ENCODE measurements around the gene FKBP11. TPM values are rescaled to one million over a fixed set of nuclear protein-coding genes. Genes with fewer than 3 reads are reported as not detected.

The FKBP11 gene
- 18.6 TPM for total RNA-seq
- polyA plus RNA-seq (ENCODE audit: insufficient read depth in 1 of 8, insufficient read length in 8 of 8, low replicate concordance in 1 of 8), result 10 to 100 TPM; 18.3 to 37.3 (median 24.8) TPM
- long read RNA-seq, donor 1, full-length matches to known transcripts, result 10 of 10 reads
- long read RNA-seq, donor 1, partial matches to known transcripts, result 0 of 10 reads
- long read RNA-seq, donor 1, other reads (novel, unspliced or antisense), result 0 of 10 reads
- long read RNA-seq, donor 2, full-length matches to known transcripts, result 4 of 4 reads
- long read RNA-seq, donor 2, partial matches to known transcripts, result 0 of 4 reads
- long read RNA-seq, donor 2, other reads (novel, unspliced or antisense), result 0 of 4 reads
- long read RNA-seq, donor 3, full-length matches to known transcripts, result 12 of 12 reads
- long read RNA-seq, donor 3, partial matches to known transcripts, result 0 of 12 reads
- long read RNA-seq, donor 3, other reads (novel, unspliced or antisense), result 0 of 12 reads
- long read RNA-seq, donor 4, full-length matches to known transcripts, result 17 of 17 reads
- long read RNA-seq, donor 4, partial matches to known transcripts, result 0 of 17 reads
- long read RNA-seq, donor 4, other reads (novel, unspliced or antisense), result 0 of 17 reads
- long read RNA-seq, donor 5, full-length matches to known transcripts, result 55 of 55 reads
- long read RNA-seq, donor 5, partial matches to known transcripts, result 0 of 55 reads
- long read RNA-seq, donor 5, other reads (novel, unspliced or antisense), result 0 of 55 reads
- long read RNA-seq, donor 6, full-length matches to known transcripts, result 20 of 20 reads
- long read RNA-seq, donor 6, partial matches to known transcripts, result 0 of 20 reads
- long read RNA-seq, donor 6, other reads (novel, unspliced or antisense), result 0 of 20 reads
- long read RNA-seq, donor 7, full-length matches to known transcripts, result 26 of 26 reads
- long read RNA-seq, donor 7, partial matches to known transcripts, result 0 of 26 reads
- long read RNA-seq, donor 7, other reads (novel, unspliced or antisense), result 0 of 26 reads
- long read RNA-seq, donor 8, full-length matches to known transcripts, result 18 of 18 reads
- long read RNA-seq, donor 8, partial matches to known transcripts, result 0 of 18 reads
- long read RNA-seq, donor 8, other reads (novel, unspliced or antisense), result 0 of 18 reads
- long read RNA-seq, donor 9, full-length matches to known transcripts, result 12 of 12 reads
- long read RNA-seq, donor 9, partial matches to known transcripts, result 0 of 12 reads
- long read RNA-seq, donor 9, other reads (novel, unspliced or antisense), result 0 of 12 reads
- long read RNA-seq, donor 10, full-length matches to known transcripts, result 27 of 27 reads
- long read RNA-seq, donor 10, partial matches to known transcripts, result 0 of 27 reads
- long read RNA-seq, donor 10, other reads (novel, unspliced or antisense), result 0 of 27 reads
- long read RNA-seq, donor 11, full-length matches to known transcripts, result 28 of 28 reads
- long read RNA-seq, donor 11, partial matches to known transcripts, result 0 of 28 reads
- long read RNA-seq, donor 11, other reads (novel, unspliced or antisense), result 0 of 28 reads

DNA sequence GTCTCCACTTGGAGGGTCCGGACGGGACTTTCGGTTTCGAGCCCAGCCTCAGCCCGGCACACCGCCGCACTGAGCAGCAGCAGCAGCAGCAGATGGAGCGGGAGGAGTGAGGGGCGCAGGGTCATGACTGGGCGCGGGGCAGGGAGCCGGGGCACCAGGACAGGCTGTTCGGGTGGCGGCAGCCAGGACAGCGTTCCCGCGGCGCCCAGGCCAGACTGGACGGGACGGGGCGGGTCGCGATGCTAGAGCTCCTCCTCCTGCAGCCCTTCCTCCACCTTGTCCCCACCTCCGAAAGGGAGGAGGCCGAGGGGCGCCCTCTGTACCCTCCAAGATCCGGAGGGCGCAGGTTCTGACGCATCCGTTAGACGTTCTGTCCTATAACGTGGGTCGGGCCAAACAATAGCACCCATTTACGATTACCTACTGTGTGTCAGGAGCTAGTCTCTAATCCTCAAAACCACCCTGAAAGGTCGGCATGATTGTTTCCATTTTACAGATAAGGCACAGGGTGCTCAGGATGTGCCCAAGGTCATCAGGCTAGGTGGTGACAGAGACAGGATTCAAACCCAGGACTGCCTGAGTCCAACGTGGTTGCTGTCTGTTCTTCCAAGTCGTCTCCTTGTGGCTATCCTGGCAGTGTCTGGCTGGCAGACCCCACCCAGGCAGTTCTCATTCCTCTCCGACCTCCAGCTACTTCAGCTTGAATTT is at the start of gene FKBP11:
FKBP11 (minus strand) TSS at position 189 of the 708 bp plus-strand sequence; CDS start at position 125, 64 bp downstream.
- 2% methylated on average over 33 of the region's 38 CpGs for WGBS (ENCODE audit: insufficient coverage)
- peak; percentile 76 for DNase-seq
- Histone ChIP-seq H3K4me3 (ENCODE audit: low read length) (peak within 1 kb of the TSS; percentile 85), H3K4me1 (ENCODE audit: control insufficient read depth, insufficient read depth, low read length) (peaks cover 10% of the 10 kb centered on the region), H3K9me3 (replicated peaks; ENCODE audit: control insufficient read depth, low read depth, low read length) (no peaks in the 10 kb centered on the region), H3K27ac (ENCODE audit: low read length) (peak within 1 kb of the TSS; percentile 82), H3K27me3 (ENCODE audit: control insufficient read depth, insufficient read depth, low read length) (peaks cover 2% of the 10 kb centered on the region), H3K36me3 (ENCODE audit: control insufficient read depth, insufficient read depth, low read length) (peaks cover 21% of the 10 kb centered on the region)

- Histone ChIP-seq H3K4me1 (ENCODE audit: control insufficient read depth, insufficient read depth, low read length) (peaks cover 54% of the 10 kb centered on the region), H3K9me3 (replicated peaks; ENCODE audit: control insufficient read depth, low read depth, low read length) (no peaks in the 10 kb centered on the region), H3K27ac (ENCODE audit: low read length) (no peak overlapping the region), H3K27me3 (ENCODE audit: control insufficient read depth, insufficient read depth, low read length) (peaks cover 96% of the 10 kb centered on the region), H3K36me3 (ENCODE audit: control insufficient read depth, insufficient read depth, low read length) (no peaks in the 10 kb centered on the region), H3K4me3 (ENCODE audit: low read length) (no peak overlapping the region)
- peak; percentile 49 for DNase-seq
- 7% methylated on average over 6 of the region's 19 CpGs for WGBS (ENCODE audit: insufficient coverage)
Measured at GRCh38 chr12:48973941-48974673, 48.8 kb upstream of the FKBP11 start.

GRCh38 chr12:48973531-48973930 is 48.2 kb upstream of the FKBP11 start:
- H3K4me1 ChIP-seq (ENCODE audit: control insufficient read depth, insufficient read depth, low read length), result peaks cover 49% of the 10 kb centered on the region
- H3K27me3 ChIP-seq (ENCODE audit: control insufficient read depth, insufficient read depth, low read length), result peaks cover 96% of the 10 kb centered on the region
- H3K9me3 ChIP-seq (replicated peaks; ENCODE audit: control insufficient read depth, low read depth, low read length), result no peaks in the 10 kb centered on the region
- peak; percentile 52 for DNase-seq
- no peaks in the 10 kb centered on the region for H3K36me3 ChIP-seq (ENCODE audit: control insufficient read depth, insufficient read depth, low read length)
- no peak overlapping the region for H3K4me3 ChIP-seq (ENCODE audit: low read length)
- H3K27ac ChIP-seq (ENCODE audit: low read length), result no peak overlapping the region
- 0% methylated on average over 2 of the region's 12 CpGs for WGBS (ENCODE audit: insufficient coverage)

DNA sequence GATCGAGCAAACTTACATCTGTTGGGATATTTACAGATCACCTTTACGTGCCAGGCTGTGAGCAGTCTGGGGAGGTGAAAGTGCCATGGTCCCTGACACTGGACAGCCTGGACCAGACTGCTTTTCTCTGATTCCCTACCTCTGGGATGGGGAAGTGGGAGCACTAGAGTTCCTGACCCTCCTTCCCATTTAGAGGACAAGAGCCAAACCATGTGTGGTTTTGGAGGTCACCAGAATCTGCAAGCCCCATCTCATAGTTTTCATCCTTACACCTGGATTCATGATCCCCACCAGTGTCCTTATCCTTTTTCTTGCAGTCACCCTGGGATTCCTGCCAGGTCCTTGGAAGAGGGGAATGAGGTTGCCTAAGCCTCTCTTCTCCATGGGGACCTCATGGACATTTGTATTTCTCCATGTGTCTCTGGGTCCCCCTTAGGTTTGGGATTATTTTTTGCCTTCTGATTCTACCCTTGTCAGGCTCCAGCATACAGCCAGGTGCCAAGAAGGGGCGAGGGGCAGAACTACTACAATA is 47.7 kb upstream of the FKBP11 start:
- no peaks in the 10 kb centered on the region for H3K36me3 ChIP-seq (ENCODE audit: control insufficient read depth, insufficient read depth, low read length)
- 10% methylated on average over 2 of the region's 3 CpGs for WGBS (ENCODE audit: insufficient coverage)
- peaks cover 44% of the 10 kb centered on the region for H3K4me1 ChIP-seq (ENCODE audit: control insufficient read depth, insufficient read depth, low read length)
- H3K27me3 ChIP-seq (ENCODE audit: control insufficient read depth, insufficient read depth, low read length), result peaks cover 94% of the 10 kb centered on the region
- no peaks in the 10 kb centered on the region for H3K9me3 ChIP-seq (replicated peaks; ENCODE audit: control insufficient read depth, low read depth, low read length)
- no peak for DNase-seq
- H3K4me3 ChIP-seq (ENCODE audit: low read length), result no peak overlapping the region
- H3K27ac ChIP-seq (ENCODE audit: low read length), result no peak overlapping the region

DNA sequence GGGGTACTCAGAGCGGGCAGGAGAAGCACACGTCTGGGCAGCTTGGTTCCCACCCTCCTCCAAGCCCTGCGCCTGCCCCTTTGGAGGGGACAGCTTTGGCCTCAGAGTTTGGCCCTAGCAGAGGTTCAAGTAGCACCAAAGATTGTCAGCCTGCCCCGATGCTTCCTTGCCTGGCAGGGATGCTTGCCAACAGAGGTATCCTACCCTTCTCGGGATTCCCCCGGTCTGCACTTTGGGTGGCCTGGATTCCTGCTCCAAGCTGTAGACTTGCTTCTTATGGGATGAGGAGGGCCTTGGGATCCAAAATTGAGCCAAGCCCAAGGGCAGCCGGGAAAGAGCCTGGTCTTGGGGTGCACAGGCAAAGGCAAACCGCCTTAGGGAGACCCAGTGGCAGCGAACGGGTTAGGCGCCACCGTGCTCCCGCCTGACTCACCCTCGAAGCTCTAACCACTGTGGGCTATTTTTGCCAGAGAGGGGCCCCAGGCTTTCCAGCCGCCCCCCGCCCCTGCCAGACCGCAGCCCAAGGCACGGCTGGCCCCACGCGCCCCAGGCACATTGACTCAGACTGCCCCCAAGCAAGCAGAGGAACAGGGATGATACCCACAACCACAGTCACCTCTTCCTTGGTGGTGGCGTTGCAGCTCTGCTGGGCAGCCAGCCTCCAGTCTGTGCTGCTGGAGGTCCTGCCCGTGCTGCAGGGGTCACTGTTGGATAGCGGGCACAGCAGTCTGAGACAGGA is 47.1 kb upstream of the FKBP11 start:
- no peak for DNase-seq
- Histone ChIP-seq H3K9me3 (replicated peaks; ENCODE audit: control insufficient read depth, low read depth, low read length) (no peaks in the 10 kb centered on the region), H3K4me3 (ENCODE audit: low read length) (no peak overlapping the region), H3K36me3 (ENCODE audit: control insufficient read depth, insufficient read depth, low read length) (no peaks in the 10 kb centered on the region), H3K27me3 (ENCODE audit: control insufficient read depth, insufficient read depth, low read length) (peaks cover 94% of the 10 kb centered on the region), H3K27ac (ENCODE audit: low read length) (no peak overlapping the region), H3K4me1 (ENCODE audit: control insufficient read depth, insufficient read depth, low read length) (peaks cover 41% of the 10 kb centered on the region)
- 17% methylated on average over 23 of the region's 23 CpGs for WGBS (ENCODE audit: insufficient coverage)

GRCh38 chr12:48970702-48971334 is 45.5 kb upstream of the FKBP11 start:
- 13% methylated on average over 2 of the region's 10 CpGs for WGBS (ENCODE audit: insufficient coverage)
- H3K27ac ChIP-seq (ENCODE audit: low read length), result no peak overlapping the region
- peaks cover 45% of the 10 kb centered on the region for H3K4me1 ChIP-seq (ENCODE audit: control insufficient read depth, insufficient read depth, low read length)
- peak overlapping the region; percentile 30 for H3K4me3 ChIP-seq (ENCODE audit: low read length)
- DNase-seq, result no peak
- peaks cover 90% of the 10 kb centered on the region for H3K27me3 ChIP-seq (ENCODE audit: control insufficient read depth, insufficient read depth, low read length)
- H3K36me3 ChIP-seq (ENCODE audit: control insufficient read depth, insufficient read depth, low read length), result no peaks in the 10 kb centered on the region
- H3K9me3 ChIP-seq (replicated peaks; ENCODE audit: control insufficient read depth, low read depth, low read length), result no peaks in the 10 kb centered on the region

DNA sequence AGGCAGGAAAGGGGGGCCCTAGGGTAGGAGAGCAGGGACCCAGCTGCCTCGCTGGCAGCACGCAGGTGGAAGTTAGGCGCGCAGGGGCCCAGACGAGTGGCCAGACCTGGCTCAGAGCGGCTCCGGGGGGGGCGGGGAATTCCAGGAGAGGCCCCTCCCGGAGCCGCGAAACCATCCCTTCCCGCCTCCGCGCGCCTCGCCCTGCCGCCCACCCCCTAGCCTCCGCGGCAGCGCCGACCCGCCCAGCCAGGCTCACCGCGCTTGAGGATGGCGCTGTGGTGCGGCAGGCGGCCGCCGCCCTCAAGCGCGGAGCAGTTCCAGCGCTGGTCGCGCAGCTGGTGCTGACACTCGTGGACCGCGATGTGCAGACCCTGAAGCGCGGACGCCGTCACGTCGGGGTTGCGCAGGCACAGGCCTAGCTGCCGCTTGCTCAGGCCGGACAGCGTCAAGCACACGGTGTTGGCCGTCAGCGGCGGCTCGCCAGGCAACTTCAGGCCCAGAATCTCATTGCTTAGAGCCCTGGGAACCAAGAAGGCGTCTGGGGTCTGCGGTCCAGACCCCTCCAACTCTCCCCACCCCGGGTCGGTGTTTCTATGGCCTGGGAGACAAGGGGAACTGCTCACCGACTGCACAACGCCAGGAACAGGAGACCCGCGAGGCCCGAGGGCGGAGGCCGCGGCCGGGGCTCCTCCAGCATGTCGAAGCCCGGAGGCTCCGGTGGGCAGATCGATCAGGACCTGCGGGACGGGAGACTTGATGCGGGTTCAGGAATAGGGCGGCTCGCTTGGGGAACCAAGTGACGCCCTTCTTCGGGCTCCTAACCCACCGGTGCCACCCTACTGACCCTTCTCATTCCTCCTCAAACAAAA is 44.8 kb upstream of the FKBP11 start:
- H3K36me3 ChIP-seq (ENCODE audit: control insufficient read depth, insufficient read depth, low read length), result no peaks in the 10 kb centered on the region
- peaks cover 45% of the 10 kb centered on the region for H3K4me1 ChIP-seq (ENCODE audit: control insufficient read depth, insufficient read depth, low read length)
- peaks cover 89% of the 10 kb centered on the region for H3K27me3 ChIP-seq (ENCODE audit: control insufficient read depth, insufficient read depth, low read length)
- DNase-seq, result peak; percentile 43
- H3K9me3 ChIP-seq (replicated peaks; ENCODE audit: control insufficient read depth, low read depth, low read length), result no peaks in the 10 kb centered on the region
- H3K4me3 ChIP-seq (ENCODE audit: low read length), result peak overlapping the region; percentile 15
- no peak overlapping the region for H3K27ac ChIP-seq (ENCODE audit: low read length)
- 5% methylated on average over 72 of the region's 77 CpGs for WGBS (ENCODE audit: insufficient coverage)

All from muscle of leg (tissue), 16 donors.